GM19455 (cell line): Measurements from ENCODE around the gene CACNA1G.

Experiments used
- ATAC-seq: cut with Tn5 transposase; IDR thresholded peaks from one replicate; pipeline ENCODE4 v1.9.1; 2021; ENCODE audit not compliant: unreplicated experiment

CACNA1G gene

DNA sequence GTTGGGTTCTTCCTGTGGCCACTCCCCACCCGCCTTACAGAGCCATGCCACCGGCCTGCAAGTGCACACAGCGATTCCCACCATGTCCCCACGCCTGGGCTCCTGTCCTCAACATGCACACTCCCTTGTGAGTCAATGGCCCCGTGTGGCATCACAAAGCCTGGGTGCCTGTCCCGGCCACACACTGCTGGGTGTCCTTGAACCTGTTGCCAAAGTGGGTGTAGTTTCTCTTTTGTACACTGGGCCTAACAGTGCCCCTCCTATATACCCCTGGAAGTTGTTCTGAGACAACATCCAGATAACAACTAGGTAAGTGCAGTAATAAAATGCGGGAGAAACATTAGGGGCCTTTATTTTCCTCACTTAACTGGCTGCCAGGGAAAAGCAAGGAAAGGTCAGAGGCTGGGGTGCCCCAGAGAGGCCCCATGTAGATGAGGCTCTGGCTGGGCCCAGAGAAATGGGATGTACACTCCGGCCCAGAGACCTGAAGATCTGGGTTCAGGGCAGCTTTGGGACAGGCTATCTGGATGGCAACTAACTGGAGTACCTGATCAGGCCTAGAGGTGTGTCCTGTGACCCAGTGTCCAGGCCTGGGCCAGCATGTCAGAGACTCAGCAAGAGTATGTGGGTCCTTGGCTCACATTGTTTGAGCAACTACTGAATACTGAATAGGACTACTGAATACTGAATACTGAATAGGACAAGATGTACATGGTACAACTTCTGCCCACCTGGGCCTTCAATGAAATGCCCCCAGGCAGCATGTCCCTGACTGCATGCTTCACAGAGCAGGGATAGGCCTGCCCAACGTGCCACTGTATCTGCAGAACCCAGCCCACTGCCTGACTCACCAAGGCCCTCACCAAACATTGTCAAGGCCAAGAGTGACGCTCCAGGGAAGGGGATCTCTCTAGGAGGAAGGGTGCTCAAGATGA, 82.5 kb downstream of the CACNA1G start:
- no peak for ATAC-seq

DNA sequence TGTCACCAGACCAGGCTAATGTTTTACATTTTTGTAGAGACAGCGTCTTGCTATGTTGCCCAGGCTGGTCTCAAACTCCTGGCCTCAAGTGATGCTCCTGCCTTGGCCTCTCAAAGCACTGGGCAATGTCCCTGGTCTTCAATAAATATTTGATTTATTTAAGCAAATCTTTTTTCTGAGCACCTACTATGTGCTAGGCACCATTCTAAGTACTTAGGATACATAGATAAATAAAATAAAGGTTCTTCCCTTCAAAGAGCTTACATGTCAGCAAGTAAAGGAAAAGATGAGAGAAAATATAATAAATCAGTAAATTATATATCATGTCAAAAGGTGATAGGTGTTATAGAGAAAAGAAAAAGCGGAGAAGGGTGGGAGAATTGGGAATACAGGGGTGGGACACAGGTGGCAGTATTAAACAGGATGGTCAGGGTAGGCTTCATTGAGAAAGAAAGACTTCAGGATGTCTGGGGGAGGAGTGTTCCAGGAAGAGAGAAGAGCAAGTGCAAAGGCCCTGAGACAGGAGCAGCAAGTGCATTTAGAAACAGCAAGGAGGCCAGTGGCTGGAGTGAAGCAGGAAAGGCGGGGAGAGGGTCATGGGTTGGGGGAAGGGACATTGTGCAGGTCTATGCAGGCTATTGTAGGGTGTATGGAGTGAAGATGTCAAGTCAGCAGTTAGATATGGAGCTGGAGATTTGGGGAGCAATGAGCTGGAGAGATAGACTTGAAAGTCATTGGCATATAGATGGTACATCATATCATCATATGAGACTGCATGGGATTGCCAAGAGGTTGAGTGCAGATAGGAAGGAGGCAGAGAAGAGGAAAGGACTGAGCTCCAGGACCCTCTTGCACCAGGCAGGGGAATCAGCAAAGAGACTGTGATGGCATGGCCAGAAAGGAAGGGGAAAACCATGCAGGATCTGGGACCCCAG, 85.5 kb downstream of the CACNA1G start:
- ATAC-seq = no peak

DNA sequence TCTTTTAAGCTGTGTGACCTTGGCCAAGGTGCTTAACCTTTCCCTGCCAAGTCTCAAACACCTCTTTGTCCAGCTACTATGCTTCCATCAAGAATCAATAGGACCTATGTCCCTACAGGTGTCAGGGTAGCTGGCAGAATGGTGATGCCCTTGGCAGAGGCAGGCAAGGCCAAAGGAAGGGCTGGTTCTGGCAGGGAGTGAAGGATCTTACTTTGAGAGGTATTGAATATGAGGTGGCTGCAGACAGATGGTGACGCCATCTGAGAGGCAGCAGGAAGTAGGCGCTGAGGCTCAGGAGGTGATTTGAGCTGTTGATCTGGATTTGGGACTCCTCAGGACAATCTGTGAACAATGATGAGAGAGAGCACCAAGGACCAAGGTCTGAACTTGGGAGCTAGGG, 86.7 kb downstream of the CACNA1G start:
- ATAC-seq = no peak

DNA sequence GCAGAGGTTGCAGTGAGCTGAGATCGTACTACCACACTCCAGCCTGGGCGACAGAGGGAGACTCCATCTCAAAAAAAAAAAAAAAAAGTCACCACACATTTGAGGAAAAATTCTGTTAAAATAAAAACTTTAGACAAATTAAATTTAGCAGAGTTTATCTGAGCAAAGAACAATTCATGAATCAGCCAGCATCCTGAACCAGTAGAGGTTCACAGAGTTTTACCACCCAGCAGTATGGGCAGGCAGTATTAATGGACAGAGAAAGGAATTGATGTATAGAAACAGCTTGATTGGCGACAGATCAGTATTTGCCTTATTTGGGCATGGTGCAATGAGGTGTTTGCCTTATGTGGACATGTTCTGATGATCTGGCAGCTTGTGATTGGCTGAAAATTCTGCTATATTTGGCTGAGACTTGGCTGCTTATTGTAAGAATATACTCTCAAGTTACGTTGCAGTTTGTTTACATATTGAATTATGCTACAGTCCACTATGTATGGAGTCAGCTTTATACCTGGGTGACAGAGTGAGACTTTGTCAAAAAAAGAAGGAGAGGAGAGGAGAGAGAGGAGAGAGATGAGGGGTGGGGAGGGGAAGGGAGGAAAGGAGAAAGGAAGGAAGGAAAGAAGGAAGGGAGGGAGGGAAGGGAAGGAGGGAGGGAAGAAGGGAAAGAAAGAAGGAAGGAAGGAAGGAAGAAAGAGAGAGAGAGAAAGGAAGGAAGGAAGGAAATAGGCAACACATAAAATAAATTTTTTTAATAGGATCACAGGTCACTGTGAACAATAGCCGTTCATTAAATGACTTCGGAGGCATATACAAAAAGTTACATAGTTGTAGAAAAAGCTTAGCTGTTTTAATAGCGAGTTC, 88.8 kb downstream of the CACNA1G start:
- no peak for ATAC-seq

DNA sequence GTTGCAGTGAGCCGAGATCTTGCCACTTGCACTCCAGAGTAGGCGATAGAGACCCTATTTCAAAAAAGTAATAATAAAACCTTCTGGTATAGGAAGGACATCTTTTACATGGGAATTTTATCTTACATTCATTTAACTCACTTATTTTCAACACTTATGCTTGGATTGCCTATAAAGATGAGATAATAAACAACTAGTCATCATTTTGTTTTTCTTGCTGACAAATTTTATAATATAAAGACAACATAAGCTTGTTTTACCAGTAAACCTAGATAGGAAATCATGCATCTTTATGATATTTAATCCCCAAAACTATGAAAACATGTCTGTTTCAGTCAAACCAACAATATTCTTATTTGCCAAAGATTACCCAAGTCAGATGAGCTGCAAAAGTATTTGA, 91.1 kb downstream of the CACNA1G start:
- no peak for ATAC-seq

DNA sequence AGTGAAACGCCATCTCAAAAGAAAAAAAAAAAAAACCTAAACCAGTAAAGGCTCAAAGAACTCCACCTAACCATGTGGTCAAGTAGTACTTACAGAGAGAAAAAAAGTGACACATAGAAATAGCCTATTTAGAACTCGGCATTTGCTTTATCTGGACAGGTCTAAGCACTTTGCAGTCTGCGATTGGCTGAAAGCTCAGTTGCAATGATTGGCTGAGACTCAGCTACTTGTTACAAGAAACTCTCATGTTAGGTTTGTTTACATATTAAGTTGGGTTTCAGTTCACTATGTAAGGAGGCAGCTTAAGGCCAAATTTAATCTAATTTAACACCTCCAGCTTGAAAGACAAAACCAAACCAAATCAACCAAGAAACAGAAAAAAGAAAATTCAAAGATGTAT, 93.2 kb downstream of the CACNA1G start:
- no peak for ATAC-seq

DNA sequence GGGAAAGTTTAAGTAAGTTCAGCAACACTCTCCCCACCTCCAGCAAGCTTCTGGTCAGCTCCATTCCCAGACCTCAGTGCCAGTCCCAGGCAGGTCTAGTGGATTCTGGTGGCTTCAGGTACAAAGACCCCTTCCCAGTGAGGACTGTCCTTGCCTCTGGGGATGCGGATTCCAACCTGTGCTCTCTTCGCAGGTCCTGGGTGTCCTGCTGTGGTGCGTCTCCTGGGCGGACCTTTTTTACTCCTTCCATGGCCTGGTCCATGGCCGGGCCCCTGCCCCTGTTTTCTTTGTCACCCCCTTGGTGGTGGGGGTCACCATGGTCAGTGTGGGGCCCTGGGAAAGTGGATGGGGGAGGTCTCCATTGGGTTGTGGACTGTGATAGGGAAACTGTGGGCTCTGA, 96.0 kb downstream of the CACNA1G start:
- no peak for ATAC-seq

DNA sequence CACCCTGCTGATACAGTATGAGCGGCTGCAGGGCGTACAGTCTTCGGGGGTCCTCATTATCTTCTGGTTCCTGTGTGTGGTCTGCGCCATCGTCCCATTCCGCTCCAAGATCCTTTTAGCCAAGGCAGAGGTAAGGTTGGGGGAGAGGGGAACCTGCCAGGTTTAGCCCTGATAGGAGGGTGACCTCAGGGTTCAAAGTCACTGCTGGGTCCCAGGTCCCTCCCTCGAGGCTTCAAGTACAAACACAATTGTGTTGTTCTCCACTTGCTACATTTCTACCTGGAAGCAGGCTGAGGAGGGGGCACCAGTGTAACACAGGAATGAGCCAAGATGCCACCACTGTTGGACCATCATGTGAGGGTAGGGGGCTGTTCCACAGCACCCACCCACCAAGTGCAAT, 96.5 kb downstream of the CACNA1G start:
- ATAC-seq = no peak

DNA sequence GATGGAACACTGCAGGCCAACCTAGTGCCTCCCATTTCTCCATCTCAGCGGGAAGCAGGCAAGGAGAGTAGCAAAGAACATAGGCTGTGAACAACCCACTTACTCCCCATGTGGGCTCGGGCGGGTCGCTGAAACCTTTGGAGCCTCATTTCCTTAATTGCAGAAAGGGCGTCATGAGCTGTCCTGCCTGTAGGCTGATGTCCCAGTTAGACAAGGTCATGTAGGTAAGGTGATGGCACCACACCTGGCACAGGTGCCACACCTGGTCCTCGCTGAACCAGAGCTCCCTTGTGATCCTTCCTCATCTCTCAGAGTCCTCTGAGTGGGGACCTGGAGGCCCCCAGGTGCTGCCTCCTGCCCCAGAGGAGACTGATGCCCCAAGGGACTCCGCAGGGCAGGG, 97.1 kb downstream of the CACNA1G start:
- no peak for ATAC-seq

DNA sequence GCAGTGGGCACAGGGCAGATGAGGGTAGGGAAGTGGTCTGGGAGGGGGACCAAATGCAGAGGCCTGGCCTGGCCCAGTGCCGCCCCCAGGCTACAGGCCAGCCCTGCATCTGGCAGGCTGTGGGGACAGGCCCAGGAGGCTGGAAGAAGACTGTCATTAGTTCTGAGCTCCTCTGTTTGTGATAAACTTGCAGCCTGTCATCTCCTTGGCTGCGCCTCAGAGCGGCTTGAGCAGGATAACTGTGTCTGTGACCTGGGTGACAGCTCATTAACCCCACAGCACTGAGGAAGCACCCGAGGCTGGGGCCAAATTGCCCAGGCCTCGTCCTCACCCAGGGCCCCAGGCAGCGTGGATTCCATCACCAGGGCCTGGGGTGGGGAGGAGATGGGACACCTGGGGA, 98.1 kb downstream of the CACNA1G start:
- no peak for ATAC-seq

DNA sequence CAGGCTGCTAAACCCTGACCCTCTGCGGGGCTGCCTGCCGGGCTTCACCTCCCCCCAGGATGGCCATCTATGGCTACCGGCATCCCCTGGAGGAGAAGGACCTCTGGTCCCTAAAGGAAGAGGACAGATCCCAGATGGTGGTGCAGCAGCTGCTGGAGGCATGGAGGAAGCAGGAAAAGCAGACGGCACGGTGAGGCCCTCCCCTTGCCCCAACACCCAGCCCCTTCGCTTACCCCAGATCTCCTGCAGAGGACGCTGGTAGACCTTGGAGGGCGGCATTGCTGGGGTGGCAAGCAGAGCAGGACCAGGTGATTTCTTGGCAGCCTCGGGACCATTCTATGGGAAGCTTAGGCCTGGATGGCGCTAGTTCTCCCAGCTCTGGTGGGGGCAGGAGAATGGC, 98.7 kb downstream of the CACNA1G start:
- ATAC-seq = no peak

DNA sequence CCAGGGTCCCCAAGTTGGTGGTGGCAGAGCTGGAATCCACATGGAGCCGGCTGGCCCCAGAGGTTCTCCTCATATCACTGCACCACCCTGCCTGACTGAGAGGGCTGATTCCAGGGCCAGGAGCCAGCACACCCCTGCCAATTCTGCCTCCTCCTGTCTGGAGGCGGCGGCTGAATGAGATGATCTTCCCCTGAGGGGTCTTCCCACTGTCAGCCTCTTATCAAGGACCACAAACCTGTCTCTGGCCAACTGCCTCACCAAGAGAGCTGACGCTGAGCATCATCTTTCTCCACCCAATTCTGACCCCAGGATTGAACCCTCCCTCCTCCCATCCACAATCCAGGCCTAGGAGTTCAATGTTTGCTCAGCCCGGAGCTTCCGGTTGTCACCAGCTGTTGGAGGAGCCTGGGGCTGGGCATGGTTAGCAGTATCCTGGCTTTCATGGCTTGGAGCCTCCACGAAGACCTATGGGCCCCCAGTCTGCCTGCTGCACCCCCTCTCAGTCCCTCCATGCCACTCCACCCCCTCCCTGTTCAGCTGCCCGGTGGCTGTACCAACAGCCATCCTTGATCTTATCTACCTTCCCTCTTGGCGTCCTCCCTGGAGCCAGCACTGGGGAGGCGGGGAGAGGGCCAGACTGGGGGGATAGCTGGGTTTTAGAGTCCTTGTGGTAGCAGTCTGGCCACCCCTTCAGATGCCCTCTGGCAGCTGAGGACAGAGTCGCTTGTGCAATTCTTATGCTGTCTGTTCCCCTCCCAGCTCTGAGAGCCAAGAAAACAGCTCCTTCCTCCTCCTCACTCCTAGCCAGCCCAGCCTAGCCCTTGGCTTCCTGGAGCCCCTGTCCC, 99.7 kb downstream of the CACNA1G start:
- ATAC-seq = no peak

DNA sequence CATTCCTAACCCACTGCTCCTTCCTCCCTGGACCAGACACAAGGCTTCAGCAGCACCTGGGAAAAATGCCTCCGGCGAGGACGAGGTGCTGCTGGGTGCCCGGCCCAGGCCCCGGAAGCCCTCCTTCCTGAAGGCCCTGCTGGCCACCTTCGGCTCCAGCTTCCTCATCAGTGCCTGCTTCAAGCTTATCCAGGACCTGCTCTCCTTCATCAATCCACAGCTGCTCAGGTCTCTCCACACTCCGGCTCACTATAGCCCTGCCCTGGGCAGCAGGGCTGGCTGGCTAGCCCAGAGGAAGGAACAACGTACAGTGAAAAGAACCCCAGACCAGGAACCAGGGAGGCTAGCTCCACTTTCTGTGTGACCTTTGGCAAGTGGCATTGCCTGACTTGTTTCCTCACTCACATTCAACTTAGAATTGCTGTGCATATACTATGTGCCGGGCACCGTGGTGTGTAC, 100.4 kb downstream of the CACNA1G start:
- ATAC-seq = no peak

DNA sequence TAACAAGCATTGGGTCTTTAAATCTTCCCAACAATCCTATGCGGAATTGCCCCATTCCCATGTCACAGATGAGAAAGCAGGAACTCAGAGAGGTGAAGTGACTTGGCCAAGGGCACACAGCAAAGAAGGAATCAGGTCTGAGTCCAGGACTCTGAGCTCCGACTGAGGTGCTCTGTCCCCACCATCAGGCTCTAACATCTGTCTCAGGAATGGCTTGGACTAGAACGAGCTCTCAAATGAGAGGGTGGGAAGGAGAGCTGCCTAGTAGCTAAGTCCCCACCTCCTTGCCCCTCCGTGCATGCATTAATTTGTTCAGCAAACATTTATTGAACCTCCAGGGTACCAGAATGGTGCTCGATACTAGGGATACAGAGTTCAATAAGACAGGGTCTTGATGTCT, 100.8 kb downstream of the CACNA1G start:
- no peak for ATAC-seq

DNA sequence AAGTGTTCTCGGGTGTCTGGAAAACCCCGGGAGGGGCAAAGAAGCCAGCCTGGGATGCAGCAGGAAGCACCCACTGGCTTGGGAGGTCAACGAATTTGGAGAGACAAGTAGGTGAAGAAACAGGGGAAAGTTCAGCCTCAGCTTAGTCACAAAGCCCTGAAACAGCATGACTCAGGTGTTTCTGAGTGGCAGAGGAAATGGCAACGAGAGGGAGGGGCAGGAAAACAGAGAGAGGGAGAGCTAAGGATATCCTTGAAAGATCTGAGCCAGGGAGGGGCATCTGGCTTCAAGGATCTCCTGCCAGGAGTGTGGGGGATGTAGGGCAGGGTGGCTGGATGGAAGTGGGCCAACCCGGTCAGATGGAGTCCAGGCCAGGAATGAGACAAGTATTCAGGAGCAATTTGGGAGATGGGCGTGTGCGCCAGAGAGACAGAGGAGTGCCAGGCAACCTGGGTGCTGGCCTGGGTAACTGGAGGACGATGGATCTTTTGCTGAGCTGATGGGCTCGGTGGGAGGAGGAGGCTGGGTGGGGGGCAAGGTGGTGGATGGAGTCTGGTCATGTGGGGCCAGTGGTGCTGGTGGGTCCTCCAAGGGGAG, 101.4 kb downstream of the CACNA1G start:
- no peak for ATAC-seq

DNA sequence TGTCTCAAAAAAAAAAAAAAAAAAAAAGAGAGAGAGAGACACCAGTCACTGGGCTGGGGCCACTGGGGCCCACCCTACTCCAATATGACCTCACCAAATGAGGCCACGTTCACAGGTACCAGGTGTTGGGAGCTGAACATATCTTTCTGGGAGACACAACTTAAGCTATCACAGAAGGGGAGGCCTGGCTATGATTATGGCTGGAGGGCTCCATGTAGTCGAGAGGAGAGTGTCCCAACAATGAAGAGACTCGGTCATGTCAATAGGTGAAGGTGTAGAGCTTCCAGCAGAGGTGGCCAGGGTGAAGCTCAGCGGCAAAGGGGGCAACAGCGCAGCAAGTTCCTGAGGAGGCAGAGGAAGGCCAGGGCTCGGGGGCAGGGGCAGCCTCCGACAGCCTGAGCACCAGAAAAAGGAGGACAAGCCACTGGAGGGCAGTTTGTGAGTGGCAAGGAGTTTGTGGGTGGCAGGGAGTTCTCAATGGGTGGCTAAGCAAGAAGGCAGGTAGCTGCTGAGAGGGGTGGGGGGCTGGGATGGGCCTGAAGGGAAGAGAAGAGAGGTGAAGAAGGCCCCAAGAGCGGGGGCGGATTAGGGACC, 102.2 kb downstream of the CACNA1G start:
- no peak for ATAC-seq

DNA sequence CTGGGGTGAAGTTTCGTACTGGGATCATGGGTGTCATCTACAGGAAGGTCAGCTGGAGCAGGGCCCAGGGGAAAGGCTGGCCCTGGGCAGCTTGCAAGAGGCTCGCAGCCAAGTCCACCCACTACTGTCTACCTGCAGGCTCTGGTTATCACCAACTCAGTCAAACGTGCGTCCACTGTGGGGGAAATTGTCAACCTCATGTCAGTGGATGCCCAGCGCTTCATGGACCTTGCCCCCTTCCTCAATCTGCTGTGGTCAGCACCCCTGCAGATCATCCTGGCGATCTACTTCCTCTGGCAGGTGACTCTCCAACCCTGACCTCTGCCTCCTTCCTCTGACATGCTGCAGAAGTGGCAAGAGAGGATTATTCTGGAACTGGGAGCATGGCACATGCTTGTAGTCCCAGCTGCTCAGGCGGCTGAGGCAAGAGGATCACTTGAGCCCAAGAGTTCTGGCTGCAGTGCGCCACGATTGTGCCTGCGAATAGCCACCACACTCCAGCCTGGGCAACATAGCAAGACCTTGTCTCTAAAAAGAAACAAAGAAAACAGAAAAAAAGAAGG, 103.4 kb downstream of the CACNA1G start:
- ATAC-seq = no peak

DNA sequence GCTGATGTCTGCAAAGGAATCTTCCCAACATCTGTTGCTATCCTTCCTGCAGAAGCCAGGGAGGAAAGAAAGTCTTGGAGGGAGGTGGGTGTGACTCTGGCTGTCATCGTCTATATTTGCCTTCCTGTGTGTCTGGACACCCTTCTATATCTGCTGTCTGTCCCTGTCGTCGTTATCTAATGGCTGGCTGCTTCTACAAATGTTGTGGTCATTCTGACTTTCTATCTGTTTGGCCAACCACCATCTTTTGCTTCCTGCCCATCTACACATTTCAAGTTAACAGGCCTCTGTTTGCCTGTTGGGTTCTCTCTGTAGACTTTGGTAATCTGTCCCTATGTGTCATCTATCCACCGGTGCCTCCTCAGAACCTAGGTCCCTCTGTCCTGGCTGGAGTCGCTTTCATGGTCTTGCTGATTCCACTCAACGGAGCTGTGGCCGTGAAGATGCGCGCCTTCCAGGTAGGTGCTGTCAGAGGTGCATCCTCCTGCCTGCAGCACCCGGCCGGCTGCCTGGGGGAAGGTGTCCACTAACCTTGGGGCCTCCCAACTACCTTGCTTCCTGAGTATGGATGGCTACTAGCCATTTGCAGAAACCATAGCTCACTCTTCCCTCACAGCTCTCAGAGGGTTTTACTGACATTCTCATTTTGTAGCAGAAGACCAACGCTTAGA, 104.4 kb downstream of the CACNA1G start:
- no peak for ATAC-seq
